ENCODE data around the gene HMGN3. TPM values are rescaled to one million over a fixed set of nuclear protein-coding genes. Genes with fewer than 3 reads are reported as not detected.

The HMGN3 gene
- total RNA-seq, 2 experiments from 2014 or later, result 47.2 to 72.1 TPM

Other genes starting within 250 kb of the HMGN3 start
- gene PHIP, start 156.4 kb downstream of the HMGN3 start, total RNA-seq, result 10 to 100 TPM; 36.0 to 36.8 TPM

All from activated CD8-positive, alpha-beta memory T cell treated with anti-CD3 and anti-CD28 coated beads, Interleukin-2, amount 10 ng/mL, durations not matched to agents 7 days and 5 days (primary cell).